HG02840 (cell line): ENCODE results near the gene ASB7.

Source experiments
- ATAC-seq: cut with Tn5 transposase; IDR thresholded peaks from one replicate; pipeline ENCODE4 v1.9.1; 2021; ENCODE audit warnings: mild to moderate bottlenecking, moderate library complexity, moderate number of reproducible peaks; ENCODE audit not compliant: unreplicated experiment, low FRiP score

Gene ASB7

DNA sequence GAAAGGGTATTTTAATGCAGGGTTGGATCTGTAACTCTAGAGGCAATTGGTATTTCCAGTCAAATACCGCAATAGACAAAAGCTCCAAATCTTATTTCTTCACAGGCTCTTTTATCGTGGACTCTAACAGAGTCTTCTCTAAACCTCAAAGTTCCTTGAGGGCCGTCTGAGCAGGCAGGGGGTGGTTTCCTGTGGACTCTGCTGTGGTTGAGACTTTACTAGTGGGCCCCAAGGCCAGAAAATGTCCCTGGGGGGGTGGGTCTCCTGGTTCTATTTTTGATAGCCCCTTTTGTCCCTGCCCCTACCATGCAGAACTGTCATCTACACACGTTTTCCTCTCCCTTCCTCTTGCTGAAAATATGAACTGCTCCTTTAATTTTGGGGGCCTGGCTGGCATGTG is 80.1 kb downstream of the ASB7 start:
- ATAC-seq, result no peak

DNA sequence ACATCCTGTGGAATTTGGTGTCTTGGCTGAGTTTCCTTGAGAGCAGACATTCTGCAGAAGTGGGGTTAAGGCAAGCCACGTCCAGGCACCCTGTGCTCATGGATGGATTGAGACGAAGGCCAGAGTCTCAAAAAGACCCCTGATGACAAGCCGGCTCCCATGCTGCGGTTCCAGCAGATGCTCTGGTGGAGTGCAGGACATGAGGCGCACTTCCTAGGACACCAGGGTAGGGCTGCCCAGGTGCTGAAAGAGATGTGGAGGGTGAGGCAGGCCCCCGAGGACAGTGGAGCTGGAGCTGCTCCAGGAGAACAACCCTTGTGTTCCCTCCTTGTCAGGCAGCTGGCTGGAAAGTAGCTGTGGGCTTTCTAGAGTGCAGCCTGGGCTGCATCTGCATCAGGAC is 81.0 kb downstream of the ASB7 start:
- ATAC-seq, result no peak

DNA sequence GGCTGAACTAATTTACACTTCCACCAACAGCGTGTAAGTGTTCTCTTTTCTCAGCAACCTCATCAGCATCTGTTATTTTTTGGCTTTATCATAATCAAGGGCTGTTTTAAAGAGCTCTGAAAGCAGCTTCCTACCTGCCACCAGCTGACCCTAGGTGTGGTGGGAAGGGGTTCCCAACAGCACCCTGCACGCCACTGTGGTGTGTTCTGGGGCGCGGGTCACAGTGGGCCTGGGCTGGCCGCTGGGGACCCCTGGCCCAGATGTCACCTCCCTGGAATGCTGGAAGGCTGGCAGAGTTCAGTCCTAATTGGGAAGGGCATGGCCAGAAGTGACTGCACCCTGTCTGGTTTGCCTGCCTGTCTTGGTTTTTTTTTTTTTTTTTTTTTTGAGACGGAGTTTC is 82.2 kb downstream of the ASB7 start:
- ATAC-seq, result no peak

DNA sequence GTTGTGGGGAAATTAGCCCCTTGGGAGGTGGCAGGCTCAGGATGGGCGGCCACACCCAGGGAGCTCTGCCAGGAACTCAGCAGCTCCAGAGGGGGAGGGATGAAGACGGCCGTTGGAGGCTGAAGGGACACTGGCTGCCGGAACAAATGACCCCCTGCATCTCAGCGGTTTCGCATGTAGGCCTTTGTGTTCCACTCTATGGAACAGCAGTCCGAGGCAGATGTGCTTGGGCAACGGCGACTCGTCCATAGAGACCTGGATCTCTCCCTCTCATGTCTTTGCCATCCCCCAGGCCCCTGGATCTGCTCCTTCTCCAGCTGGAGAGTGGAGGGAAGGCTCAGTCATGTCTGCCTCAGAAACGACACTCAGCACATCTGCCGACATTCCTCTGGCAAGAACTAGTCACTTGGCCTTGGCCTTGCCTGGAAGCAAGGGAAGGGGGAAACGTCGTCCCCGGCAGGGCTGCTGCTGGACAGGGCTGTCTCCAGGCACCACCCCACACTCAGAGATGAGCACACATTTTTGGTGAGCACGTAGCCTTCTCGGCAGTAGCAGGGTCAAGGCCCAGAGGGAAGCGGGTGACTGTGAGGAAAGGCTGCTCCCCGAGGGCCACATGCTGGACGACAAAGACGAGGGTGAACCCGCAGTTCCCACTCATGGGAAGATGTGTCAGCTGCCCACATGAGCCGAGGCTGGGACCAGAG is 83.8 kb downstream of the ASB7 start:
- ATAC-seq, result no peak

DNA sequence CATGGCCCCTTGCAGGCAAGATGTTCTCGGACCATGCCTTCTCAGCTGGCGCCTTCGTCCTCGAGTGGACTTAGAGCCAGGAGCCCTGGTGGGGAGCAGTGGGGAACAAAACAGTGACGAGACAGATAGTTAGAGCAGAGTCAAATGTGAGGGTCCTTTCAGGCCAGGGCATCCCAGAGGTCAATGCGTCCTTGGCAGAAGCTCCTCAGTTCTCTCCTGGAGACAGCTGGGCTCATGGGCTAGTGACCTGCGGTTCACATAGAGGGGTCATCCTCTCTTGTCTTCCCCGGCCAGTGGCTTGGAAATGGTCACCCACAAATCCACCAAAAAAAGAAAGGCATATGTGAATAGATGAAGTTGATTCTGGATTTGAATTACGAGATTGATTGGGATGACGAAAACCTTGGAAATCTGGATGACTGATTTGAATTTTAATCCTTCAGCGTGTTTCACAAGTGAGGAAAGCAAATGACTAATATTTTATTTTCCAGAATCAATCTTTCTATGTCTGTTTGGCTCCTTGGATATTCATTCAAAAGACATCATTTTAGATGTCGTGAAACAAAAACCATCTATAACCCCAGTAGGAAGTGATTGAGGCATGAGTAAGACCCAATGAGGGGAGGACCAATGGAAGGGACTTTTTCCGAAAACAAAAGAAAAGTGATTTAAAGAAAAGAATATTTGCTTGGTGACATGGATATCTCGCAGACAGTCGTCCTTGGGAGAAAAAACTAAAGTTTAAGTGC is 84.5 kb downstream of the ASB7 start:
- no peak for ATAC-seq

DNA sequence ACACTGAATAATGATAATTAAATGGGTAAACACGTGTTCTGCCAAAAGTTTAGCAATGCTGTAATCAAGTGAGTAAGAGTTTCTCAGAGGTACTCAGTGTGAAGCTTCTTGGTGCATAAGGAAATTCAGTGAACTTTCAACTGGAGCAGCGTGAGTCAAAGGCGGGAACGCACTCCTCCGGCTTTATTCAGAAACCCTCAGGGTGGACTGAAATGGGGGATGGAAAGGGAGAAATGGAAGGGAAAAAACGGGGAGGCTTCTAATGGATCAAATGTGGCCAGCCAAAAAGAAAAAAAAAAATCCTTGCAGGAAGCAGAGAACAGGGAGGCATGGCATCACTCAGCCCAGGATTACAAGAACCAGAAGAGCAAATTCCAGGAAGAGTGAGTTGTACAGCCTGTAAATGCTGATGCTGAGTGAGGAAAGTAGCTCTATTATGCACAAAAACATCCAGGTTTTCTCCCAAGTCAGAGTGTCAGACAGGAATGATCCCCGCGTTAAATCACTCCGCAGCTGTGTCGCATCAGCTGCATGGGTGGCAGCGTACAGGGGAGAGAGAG is 85.3 kb downstream of the ASB7 start:
- ATAC-seq, result no peak

DNA sequence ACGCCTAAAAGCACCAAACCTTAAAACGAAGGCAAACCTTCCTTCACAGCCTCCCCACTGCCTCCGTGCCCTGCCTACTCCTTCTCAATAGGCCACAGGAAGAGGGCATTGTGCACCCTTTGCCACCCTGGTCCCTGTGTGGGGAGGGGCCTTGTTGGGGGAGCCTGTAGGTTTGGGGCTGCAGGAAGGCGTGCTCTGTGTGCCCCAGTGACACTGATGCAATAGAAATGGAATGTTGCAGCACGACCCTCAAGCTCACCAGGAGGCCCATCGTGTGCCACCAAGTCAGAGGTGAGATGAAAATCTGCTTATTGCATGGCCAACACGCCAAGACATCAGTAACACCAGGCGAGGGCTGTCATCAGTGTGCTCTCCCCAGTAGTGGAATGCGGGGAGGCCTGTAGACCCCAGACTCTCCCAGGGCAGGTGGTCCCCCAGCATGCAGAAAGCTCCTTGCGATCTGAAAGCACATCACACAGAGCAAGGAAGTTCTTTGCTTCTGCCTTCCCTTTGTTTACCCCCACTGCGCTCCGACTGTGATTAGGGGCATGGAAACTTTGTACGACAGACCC is 86.2 kb downstream of the ASB7 start:
- no peak for ATAC-seq

DNA sequence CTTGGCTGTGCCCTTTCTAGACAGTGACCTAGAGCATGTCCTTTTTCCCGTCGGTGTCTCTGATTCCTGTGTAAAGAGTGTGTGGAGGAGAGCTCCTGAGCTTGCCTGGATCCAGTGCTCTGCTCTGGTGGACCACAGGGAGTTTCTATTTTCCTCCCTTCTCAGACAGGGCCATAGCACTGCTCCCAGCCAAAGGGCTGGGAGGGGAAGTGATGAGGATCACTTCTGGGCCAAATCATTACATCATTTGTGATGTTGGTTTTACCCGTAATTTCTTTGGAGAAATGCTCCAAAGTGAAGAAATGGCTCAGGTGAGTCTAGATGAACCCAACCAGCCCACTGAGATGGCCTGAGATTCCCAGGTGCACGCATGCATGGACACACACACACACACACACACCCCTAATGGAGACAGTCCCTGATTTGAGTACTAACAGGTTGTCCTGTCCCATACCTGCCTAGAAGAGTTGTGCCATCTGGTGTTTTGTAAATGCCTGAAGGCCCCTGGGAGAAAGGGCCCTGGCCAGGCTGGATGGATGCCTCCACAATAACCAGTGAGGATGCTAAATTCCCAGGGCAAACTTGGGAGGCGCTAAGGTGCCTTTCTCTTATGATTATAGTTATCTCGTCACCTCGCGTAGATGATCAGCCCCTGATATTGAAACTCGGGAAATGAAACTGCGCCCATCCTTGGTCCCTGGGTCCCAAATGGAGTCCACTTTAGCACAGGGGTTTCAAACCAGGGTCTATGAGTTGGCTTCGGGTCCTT is 86.9 kb downstream of the ASB7 start:
- ATAC-seq, result no peak

DNA sequence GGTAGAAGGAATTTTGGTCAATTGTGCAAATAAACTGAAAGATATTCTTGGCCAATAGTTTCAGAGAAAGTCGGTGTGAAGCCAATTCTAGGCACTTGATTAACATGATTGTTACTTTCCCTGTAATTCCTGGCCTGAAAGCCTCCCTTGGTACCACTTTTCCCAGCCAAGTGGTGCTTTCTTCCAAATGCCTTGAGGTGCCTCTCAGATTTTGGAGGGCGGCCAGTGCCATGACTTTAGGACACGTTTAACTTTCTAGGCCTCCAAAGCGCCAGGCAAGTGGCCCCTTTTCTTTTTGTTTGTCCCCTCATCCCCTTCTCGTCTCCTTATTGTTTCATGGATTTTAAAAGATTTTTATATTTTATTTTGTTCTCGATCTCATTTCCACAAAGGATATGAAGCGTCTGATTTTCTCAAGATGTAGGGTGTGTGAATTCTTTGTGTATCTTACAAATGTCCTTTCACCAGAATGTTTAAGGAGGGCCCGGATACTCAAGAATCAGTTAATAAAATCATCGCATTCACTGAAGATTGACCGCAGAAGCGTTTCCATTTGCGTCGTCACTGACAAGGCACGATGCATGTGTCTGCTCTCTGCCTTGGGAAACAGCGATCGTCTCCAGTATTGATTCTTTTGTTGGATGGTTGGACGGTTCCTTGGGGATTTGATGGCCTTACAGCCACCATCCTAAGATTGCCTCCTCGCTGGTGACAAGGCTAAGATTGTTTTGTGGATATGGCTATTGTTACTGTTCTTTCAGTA is 87.8 kb downstream of the ASB7 start:
- no peak for ATAC-seq

DNA sequence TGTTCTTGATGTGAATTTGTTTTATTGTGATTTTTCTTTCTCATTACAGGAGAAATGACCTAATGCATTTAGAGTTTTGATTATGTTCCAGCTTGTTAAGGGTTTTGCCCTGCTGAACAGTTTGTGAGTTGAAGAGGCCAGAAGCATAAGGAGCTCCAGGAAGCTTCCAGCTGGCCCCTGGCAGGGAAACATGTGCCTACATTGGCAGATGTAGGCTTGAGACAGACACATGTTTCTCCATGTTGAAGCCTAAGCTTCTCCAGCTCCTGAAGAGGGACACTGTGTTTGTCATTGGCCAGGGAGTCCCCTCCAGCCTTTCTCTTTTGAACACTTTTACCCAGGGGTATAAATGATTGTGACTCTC is 88.4 kb downstream of the ASB7 start:
- ATAC-seq, result no peak

DNA sequence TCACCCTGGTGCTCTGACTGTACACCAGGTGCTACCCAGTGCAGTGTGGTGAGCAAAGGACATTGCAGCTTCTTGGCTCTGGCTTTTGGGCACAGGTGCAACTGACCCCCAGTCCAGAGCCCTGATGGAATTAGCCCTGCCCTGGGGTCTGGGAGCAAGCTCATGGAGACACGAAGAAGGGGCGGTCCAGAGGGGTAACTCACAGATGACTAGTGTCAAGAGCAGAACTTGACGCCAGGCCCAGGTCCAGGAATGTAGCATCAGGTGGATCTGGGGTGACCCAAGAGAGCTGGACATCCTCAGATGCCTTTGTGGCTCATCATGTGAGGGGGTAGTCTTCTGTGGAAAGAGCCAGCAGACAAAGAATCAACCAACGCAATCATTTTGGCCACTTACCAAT is 88.9 kb downstream of the ASB7 start:
- ATAC-seq, result no peak

DNA sequence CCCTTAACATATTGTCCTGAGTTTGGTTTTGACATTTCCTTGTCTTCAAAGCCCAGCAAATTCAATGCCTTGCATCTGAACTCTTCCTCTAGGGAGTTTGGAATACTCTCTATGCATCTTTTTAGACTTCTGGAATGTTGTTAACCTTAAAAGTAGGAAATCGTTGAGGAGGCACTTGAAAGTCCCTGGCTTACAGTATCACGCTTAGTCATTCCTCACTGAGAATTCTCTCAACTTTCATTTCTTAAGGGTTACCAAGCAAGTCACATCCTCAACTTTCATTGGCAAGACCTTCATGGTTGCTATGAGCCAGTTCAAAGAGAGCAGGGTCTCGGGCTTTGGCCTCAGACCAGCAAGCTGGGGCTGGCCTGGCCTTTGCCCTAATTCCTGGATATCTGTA is 89.9 kb downstream of the ASB7 start:
- ATAC-seq, result no peak

DNA sequence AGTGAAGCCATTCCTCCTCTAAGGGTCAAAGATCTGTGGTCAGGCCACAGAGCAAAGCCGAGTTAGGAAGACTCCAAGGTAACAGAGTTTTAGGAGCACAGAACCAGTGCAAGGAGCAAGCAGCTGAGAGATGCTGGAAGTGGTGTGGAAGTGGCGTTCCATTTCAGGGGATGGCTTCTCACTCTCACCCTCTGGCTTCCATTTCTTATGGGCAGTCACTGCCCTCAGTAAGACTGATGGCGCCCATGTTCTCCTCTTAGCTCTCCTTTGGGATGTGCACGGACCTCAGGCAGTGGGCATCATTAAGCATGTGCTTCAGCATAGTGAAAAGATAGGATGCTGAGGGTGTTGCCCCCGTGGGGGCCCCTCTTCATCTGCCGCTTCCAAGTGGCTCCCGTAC is 90.3 kb downstream of the ASB7 start:
- no peak for ATAC-seq

DNA sequence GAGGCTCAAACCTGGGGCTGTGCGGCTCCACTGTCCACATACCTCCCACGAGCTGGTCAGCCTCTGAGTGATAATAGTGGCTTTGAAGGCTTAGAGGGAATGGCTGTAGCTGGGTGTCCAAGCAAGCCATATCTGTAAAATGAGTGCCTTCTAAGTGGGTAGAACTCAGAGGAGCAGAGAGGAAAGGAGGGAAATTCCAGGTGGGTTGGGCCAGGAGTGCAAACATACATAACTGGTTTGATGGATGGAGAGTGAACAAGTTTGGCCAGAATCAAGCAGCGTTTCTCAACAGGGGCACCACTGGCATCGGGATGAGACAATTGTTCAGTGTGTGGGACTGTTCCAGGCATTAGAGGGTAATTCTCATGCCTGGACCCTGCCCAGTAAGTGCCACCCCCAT is 91.1 kb downstream of the ASB7 start:
- ATAC-seq, result no peak

DNA sequence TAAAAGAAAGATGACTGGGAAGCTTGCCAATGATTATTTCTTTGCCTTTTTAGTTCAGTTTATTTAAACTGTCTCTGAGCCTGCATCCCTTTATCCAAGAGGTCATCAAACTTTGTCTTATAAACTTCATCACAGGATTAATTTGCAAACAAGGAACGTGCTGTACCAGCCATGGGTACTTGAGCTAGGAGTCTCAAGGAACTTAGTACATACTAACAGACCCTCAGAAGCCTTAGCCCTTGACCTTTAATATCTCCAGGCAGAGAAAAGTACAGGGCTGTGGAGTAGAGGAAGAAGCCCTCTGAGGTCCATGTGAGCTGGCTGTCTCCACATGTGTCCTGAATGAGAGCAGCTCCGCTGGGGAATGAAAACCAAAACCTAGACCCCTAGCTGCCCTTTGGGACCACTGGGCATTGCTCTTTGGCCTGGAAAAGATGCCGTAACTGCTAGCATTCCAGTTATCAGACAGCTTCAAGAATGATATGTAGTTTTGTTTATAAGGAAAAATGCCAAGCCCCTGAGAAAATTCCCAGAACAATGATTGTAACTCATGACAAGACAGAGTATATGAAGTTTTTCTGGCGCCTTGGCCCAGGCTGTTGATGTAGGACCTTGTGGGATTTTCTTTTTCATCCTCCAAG is 92.1 kb downstream of the ASB7 start:
- ATAC-seq, result no peak

DNA sequence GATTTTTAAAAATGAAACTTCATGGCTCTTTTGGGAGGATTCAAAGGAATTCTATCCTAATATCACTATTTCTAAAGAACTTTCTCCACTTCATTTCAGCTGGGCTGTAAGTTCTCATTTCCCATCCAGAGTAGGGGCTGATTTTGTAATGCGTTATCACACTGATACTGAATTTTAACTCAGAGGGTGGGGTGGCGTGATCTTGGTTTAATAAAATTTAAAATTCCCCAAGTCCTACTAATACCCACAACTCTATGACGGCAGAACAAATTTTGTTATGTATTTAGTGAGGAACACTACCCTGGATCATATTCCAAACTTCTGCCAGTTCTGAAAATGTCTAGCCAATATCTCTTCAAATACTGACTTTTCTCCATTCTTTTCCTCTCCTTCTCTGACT is 92.7 kb downstream of the ASB7 start:
- ATAC-seq, result no peak

DNA sequence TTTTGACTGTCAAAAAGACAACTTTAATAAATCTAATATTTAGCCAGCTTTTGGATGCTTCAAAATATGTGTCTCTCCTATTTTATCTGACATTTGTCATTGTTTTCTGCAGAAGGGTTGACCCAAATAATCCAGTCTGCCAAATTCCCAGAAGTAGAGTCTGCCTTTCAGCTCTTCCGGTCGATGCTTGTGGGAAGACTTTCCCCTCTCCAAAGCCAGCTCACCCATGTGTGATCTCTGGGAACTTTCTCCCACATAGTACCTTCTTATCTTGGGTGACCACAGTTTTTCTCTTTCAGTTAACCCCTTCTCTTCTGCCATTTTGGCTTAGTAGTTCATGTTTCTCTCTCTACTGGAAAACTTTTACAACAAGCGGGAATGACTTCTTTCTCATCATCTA is 94.1 kb downstream of the ASB7 start:
- no peak for ATAC-seq
